B cell (primary cell): Measurements from ENCODE around the gene CREG1.

Experiments used
- EZH2 ChIP-seq: IDR thresholded peaks from 2 replicates; pipeline ENCODE4 v1.6.1; 2012; ENCODE audit warnings: borderline replicate concordance, low read depth, mild to moderate bottlenecking, moderate library complexity, low read length; ENCODE audit not compliant: insufficient read depth, poor library complexity, severe bottlenecking
- TF ChIP-seq, protein P1 (sequence below): fragments of 200-600 bp; IDR thresholded peaks from one replicate; pipeline ENCODE4 v1.8.0; 2022; ENCODE audit warnings: antibody characterized with exemption, mild to moderate bottlenecking

DNA sequence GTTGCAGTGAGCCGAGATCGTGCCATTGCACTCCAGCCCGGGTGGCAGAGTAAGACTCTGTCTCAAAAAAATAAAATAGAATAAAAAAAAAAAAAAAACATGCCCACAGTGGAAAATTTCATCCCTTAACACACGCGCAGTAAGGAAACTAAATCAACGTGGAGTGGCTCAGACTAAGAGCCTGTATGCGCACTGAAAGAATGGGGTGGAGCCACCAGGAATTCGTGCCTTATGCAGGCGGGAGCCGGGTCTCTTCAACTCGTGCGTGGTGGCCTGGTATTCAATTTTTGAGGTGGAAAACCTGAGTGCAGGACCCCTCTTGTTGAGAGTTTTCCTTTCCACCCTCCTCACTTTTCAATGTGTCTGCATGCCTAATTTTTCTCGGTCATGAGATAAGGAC lies 22.1 kb upstream of the CREG1 start:
- TF ChIP-seq, protein P1, sequence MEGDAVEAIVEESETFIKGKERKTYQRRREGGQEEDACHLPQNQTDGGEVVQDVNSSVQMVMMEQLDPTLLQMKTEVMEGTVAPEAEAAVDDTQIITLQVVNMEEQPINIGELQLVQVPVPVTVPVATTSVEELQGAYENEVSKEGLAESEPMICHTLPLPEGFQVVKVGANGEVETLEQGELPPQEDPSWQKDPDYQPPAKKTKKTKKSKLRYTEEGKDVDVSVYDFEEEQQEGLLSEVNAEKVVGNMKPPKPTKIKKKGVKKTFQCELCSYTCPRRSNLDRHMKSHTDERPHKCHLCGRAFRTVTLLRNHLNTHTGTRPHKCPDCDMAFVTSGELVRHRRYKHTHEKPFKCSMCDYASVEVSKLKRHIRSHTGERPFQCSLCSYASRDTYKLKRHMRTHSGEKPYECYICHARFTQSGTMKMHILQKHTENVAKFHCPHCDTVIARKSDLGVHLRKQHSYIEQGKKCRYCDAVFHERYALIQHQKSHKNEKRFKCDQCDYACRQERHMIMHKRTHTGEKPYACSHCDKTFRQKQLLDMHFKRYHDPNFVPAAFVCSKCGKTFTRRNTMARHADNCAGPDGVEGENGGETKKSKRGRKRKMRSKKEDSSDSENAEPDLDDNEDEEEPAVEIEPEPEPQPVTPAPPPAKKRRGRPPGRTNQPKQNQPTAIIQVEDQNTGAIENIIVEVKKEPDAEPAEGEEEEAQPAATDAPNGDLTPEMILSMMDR: no peak
- no peak for TF ChIP-seq EZH2
